Neural cell (in vitro differentiated cells): ENCODE measurements around the gene CEP20. TPM values are rescaled to one million over a fixed set of nuclear protein-coding genes. Genes with fewer than 3 reads are reported as not detected.

Experiments
- H2AFZ ChIP-seq: fragments of 200-600, 300-800 bp; sonication (generic), shearing (Covaris generic); 2 replicates; pipeline ENCODE4 v1.6.0; 2014; ENCODE audit warnings: low read depth, mild to moderate bottlenecking, antibody characterized with exemption, low read length, moderate library complexity
- H3F3A ChIP-seq: fragments of 200-600 bp; shearing (Covaris generic); 2 replicates; pipeline ENCODE4 v1.6.1; 2016; ENCODE audit warnings: mild to moderate bottlenecking, moderate library complexity, mixed read lengths, antibody characterized with exemption, low read length; ENCODE audit not compliant: insufficient read depth, poor library complexity, severe bottlenecking
- H3K27ac ChIP-seq: fragments of 200-600, 300-800 bp; sonication (generic), shearing (Covaris generic); 2 replicates; pipeline ENCODE4 v1.5.1; 2014; ENCODE audit warnings: mild to moderate bottlenecking, low read length, moderate library complexity
- H3K27me3 ChIP-seq: fragments of 300-800, 200-600 bp; sonication (generic), shearing (Covaris generic); 2 replicates; pipeline ENCODE4 v1.6.0; 2014; ENCODE audit warnings: mild to moderate bottlenecking, low read depth, low read length, moderate library complexity; ENCODE audit not compliant: insufficient read depth
- H3K36me3 ChIP-seq: fragments of 300-800, 200-600 bp; sonication (generic), shearing (Covaris generic); 2 replicates; pipeline ENCODE4 v1.5.1; 2014; ENCODE audit warnings: mild to moderate bottlenecking, antibody characterized with exemption, low read length, moderate library complexity; ENCODE audit not compliant: insufficient read depth
- H3K4me2 ChIP-seq: fragments of 300-800, 200-600 bp; sonication (generic), shearing (Covaris generic); 2 replicates; pipeline ENCODE4 v1.6.0; 2014; ENCODE audit warnings: mild to moderate bottlenecking, low read length
- H3K4me3 ChIP-seq: fragments of 300-800, 200-600 bp; sonication (generic), shearing (Covaris generic); 2 replicates; pipeline ENCODE4 v1.5.1; 2014; ENCODE audit warnings: mild to moderate bottlenecking, low read length, moderate library complexity
- H3K79me2 ChIP-seq: fragments of 200-600 bp; shearing (Covaris generic); replicated peaks from 2 replicates; pipeline ENCODE4 v1.6.0; 2014; ENCODE audit warnings: mild to moderate bottlenecking, low read length, moderate library complexity; ENCODE audit not compliant: insufficient read depth
- H3K9ac ChIP-seq: fragments of 300-800, 200-600 bp; sonication (generic), shearing (Covaris generic); 2 replicates; pipeline ENCODE4 v1.6.1; 2016; ENCODE audit warnings: mild to moderate bottlenecking, low read length, mixed read lengths
- H3K9me2 ChIP-seq: fragments of 200-600 bp; shearing (Covaris generic); 2 replicates; pipeline ENCODE4 v1.6.1; 2016; ENCODE audit warnings: mild to moderate bottlenecking, low read length, mixed read lengths; ENCODE audit not compliant: insufficient read depth
- H3K9me3 ChIP-seq: fragments of 200-600, 300-800 bp; sonication (generic), shearing (Covaris generic); 2 replicates; pipeline ENCODE4 v1.6.1; 2016; ENCODE audit warnings: mild to moderate bottlenecking, mixed run types, low read length, moderate library complexity, mixed read lengths
- H4K20me1 ChIP-seq: fragments of 200-600 bp; shearing (Covaris generic); 2 replicates; pipeline ENCODE4 v1.6.1; 2016; ENCODE audit warnings: mild to moderate bottlenecking, mixed run types; ENCODE audit not compliant: insufficient read depth
- EP300 ChIP-seq: fragments of 450-650 bp; conservative IDR thresholded peaks from 2 replicates; pipeline ENCODE4 v1.6.1; 2014; ENCODE audit warnings: antibody characterized with exemption, mild to moderate bottlenecking, moderate library complexity; ENCODE audit not compliant: poor library complexity, severe bottlenecking
- EZH2 ChIP-seq: fragments of 200-600, 300-800 bp; shearing (Covaris generic), sonication (generic); IDR thresholded peaks from 2 replicates; pipeline ENCODE4 v1.6.1; 2014; ENCODE audit warnings: antibody characterized with exemption, low read length, borderline replicate concordance, mild to moderate bottlenecking; ENCODE audit not compliant: insufficient read depth, poor library complexity, severe bottlenecking
- MXI1 ChIP-seq: fragments of 450-650 bp; conservative IDR thresholded peaks from 2 replicates; pipeline ENCODE4 v1.6.1; 2014; ENCODE audit warnings: antibody characterized with exemption, mild to moderate bottlenecking; ENCODE audit not compliant: poor library complexity, severe bottlenecking
- POLR2AphosphoS5 ChIP-seq: IDR thresholded peaks from 2 replicates; pipeline ENCODE4 v1.6.1; 2012
- RAD21 ChIP-seq: fragments of 450-650 bp; conservative IDR thresholded peaks from 2 replicates; pipeline ENCODE4 v1.6.1; 2014; ENCODE audit warnings: antibody characterized with exemption, mild to moderate bottlenecking, moderate library complexity
- SMC3 ChIP-seq: fragments of 450-650 bp; conservative IDR thresholded peaks from 2 replicates; pipeline ENCODE4 v1.6.1; 2014; ENCODE audit warnings: antibody characterized with exemption, mild to moderate bottlenecking, moderate library complexity; ENCODE audit not compliant: poor library complexity
- TAF1 ChIP-seq: IDR thresholded peaks from 2 replicates; pipeline ENCODE4 v1.6.1; 2012; ENCODE audit warnings: low read depth
- polyA plus RNA-seq: library from polyadenylated mRNA; depleted of rRNA; stranded (reverse); fragments of >200 nt; gene quantifications from 2 replicates; pipeline ENCODE4 v1.2.3, GENCODE V29; 2014
- TF ChIP-seq, protein P1 (sequence below): fragments of 450-650 bp; IDR thresholded peaks from 2 replicates; pipeline ENCODE4 v1.5.1; 2014; ENCODE audit warnings: antibody characterized with exemption, mild to moderate bottlenecking, moderate library complexity; ENCODE audit not compliant: poor library complexity, severe bottlenecking
- TF ChIP-seq, protein P2 (sequence below): IDR thresholded peaks from 2 replicates; pipeline ENCODE4 v1.6.1; 2012; ENCODE audit warnings: borderline replicate concordance

Gene CEP20
- polyA plus RNA-seq, 1 donor from 2014 or later: 59.7 TPM

DNA sequence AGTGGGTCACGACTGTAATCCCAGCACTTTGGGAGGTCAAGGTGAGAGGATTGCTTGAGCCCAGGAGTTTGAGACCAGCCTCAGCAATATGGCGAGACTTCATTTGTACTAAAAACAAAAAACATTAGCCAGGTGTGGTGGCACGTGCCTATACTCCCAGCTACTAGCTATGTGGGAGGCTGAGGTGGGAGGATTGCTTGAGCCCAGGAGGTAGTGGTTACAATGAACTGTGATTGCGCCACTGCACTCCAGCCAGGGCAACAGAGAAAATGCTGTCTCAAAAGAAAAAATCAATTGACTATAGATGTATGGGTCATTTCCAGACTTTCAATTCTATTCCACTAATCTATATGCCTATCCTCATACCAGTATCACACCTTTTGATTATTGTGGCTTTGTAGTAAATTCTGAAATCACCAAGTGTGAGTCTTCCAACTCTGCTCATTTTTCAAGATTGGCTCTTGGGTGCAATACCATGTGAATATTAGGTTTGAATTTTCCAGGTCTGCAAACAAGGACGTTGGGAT is 27.2 kb upstream of the CEP20 start:
- H3F3A ChIP-seq: no peaks in the 10 kb centered on the region
- H3K27me3 ChIP-seq: no peaks in the 10 kb centered on the region
- no peaks in the 10 kb centered on the region for H3K9me2 ChIP-seq
- H3K4me2 ChIP-seq: no peak overlapping the region
- no peak overlapping the region for H3K4me3 ChIP-seq
- no peak overlapping the region for H3K27ac ChIP-seq
- H3K9ac ChIP-seq: no peak overlapping the region
- H3K79me2 ChIP-seq: no peaks in the 10 kb centered on the region
- no peaks in the 10 kb centered on the region for H4K20me1 ChIP-seq
- no peak overlapping the region for H2AFZ ChIP-seq
- no peaks in the 10 kb centered on the region for H3K36me3 ChIP-seq
- H3K9me3 ChIP-seq: no peaks in the 10 kb centered on the region
- no peak for TF ChIP-seq POLR2AphosphoS5
- TF ChIP-seq, protein P1, sequence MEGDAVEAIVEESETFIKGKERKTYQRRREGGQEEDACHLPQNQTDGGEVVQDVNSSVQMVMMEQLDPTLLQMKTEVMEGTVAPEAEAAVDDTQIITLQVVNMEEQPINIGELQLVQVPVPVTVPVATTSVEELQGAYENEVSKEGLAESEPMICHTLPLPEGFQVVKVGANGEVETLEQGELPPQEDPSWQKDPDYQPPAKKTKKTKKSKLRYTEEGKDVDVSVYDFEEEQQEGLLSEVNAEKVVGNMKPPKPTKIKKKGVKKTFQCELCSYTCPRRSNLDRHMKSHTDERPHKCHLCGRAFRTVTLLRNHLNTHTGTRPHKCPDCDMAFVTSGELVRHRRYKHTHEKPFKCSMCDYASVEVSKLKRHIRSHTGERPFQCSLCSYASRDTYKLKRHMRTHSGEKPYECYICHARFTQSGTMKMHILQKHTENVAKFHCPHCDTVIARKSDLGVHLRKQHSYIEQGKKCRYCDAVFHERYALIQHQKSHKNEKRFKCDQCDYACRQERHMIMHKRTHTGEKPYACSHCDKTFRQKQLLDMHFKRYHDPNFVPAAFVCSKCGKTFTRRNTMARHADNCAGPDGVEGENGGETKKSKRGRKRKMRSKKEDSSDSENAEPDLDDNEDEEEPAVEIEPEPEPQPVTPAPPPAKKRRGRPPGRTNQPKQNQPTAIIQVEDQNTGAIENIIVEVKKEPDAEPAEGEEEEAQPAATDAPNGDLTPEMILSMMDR: no peak
- no peak for TF ChIP-seq EP300
- no peak for TF ChIP-seq EZH2
- TF ChIP-seq RAD21: no peak
- TF ChIP-seq SMC3: no peak
- TF ChIP-seq TAF1: no peak
- TF ChIP-seq, protein P2, sequence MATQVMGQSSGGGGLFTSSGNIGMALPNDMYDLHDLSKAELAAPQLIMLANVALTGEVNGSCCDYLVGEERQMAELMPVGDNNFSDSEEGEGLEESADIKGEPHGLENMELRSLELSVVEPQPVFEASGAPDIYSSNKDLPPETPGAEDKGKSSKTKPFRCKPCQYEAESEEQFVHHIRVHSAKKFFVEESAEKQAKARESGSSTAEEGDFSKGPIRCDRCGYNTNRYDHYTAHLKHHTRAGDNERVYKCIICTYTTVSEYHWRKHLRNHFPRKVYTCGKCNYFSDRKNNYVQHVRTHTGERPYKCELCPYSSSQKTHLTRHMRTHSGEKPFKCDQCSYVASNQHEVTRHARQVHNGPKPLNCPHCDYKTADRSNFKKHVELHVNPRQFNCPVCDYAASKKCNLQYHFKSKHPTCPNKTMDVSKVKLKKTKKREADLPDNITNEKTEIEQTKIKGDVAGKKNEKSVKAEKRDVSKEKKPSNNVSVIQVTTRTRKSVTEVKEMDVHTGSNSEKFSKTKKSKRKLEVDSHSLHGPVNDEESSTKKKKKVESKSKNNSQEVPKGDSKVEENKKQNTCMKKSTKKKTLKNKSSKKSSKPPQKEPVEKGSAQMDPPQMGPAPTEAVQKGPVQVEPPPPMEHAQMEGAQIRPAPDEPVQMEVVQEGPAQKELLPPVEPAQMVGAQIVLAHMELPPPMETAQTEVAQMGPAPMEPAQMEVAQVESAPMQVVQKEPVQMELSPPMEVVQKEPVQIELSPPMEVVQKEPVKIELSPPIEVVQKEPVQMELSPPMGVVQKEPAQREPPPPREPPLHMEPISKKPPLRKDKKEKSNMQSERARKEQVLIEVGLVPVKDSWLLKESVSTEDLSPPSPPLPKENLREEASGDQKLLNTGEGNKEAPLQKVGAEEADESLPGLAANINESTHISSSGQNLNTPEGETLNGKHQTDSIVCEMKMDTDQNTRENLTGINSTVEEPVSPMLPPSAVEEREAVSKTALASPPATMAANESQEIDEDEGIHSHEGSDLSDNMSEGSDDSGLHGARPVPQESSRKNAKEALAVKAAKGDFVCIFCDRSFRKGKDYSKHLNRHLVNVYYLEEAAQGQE: no peak
- no peak for TF ChIP-seq MXI1

DNA sequence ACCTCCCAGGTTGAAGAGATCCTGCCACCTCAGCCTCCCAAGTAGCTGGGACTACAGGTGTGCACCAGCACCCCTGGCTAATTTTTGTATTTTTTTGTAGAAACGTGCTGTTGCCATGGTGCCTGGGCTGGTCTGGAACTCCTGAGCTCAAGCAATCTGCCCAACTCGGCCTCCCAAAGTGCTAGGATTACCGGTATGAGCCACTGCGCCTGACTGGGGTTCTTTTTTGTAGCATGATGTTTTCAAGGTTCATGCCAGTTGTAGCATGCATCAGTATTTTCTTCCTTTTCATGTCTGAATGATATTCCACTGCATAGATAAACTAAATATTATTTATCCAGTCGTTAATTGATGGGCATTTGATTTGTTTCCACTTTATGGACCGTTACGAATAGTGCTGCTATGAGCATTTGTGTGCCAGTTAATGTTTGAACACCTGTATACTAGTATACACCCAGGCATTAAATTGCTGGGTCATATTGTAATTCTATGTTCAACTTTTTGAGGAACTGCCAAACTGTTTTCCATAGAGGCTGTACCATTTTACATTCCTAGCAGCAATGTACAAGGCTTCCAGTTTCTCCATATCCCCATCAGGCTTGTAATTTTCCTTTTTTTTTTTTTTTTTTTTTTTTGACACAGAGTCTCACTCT is 24.8 kb upstream of the CEP20 start:
- H3K27me3 ChIP-seq: no peaks in the 10 kb centered on the region
- no peaks in the 10 kb centered on the region for H4K20me1 ChIP-seq
- no peaks in the 10 kb centered on the region for H3K9me3 ChIP-seq
- no peak overlapping the region for H3K4me2 ChIP-seq
- TF ChIP-seq POLR2AphosphoS5 (no peak), TAF1 (no peak), EP300 (no peak), RAD21 (no peak), EZH2 (no peak), SMC3 (no peak)
- TF ChIP-seq, protein P2: no peak
- TF ChIP-seq, protein P1: no peak
- no peak overlapping the region for H2AFZ ChIP-seq
- H3K9ac ChIP-seq: no peak overlapping the region
- H3F3A ChIP-seq: no peaks in the 10 kb centered on the region
- no peak overlapping the region for H3K27ac ChIP-seq
- no peaks in the 10 kb centered on the region for H3K9me2 ChIP-seq
- H3K4me3 ChIP-seq: no peak overlapping the region
- no peaks in the 10 kb centered on the region for H3K36me3 ChIP-seq
- H3K79me2 ChIP-seq: no peaks in the 10 kb centered on the region
